Body of pancreas (tissue), 4 donors: ENCODE results near the gene PCBP3. TPM values are rescaled to one million over a fixed set of nuclear protein-coding genes. Genes with fewer than 3 reads are reported as not detected.

Source experiments
- ATAC-seq: fragments of 150-250 bp; one replicate; pipeline ENCODE4 v1.9.1; 2016
- DNase-seq, 4 donors: peaks; one replicate each; pipeline ENCODE4 v3.0.0-alpha.2; 2019
- H3K27ac ChIP-seq, 4 donors: fragments of 200-600 bp; sonication (generic); 1 replicate in 3 of 4; 2 replicates in 1 of 4; pipeline versions ENCODE4 v1.5.1 to v1.6.1; 2016 to 2019; ENCODE audit warnings: mild to moderate bottlenecking in 1 of 4, mixed read lengths in 1 of 4, moderate library complexity in 1 of 4
- H3K27me3 ChIP-seq, 2 donors: fragments of 200-600 bp; sonication (generic); one replicate each; pipeline ENCODE4 v1.6.0; 2016; ENCODE audit warnings: mild to moderate bottlenecking in 1 of 2
- H3K36me3 ChIP-seq, 2 donors: fragments of 200-600 bp; sonication (generic); replicated peaks in 1 of 2; 2 replicates each; pipeline ENCODE4 v1.5.1; 2016; ENCODE audit warnings: low read depth in 2 of 2; ENCODE audit not compliant: insufficient read depth in 1 of 2
- H3K4me1 ChIP-seq: fragments of 200-600 bp; sonication (generic); one replicate; pipeline ENCODE4 v1.6.0; 2016
- H3K4me3 ChIP-seq, 2 donors: fragments of 200-600 bp; sonication (generic); 1 replicate in 1 of 2; 2 replicates in 1 of 2; pipeline ENCODE4 v1.5.1; 2016 to 2019
- H3K9me3 ChIP-seq, 3 donors: fragments of 200-600 bp; sonication (generic); 1 replicate in 2 of 3; 2 replicates in 1 of 3; pipeline ENCODE4 v1.5.1; 2016
- POLR2A ChIP-seq, 3 donors: fragments of 450-650 bp; IDR thresholded peaks; one replicate each; pipeline ENCODE4 v1.6.1; 2016; ENCODE audit warnings: antibody characterized with exemption in 3 of 3, mild to moderate bottlenecking in 2 of 3
- WGBS, 2 donors: methylation state at CpG; one replicate each; pipeline ENCODE4 v1.1.5; 2017; 5-methylcytosine and 5-hydroxymethylcytosine counted together
- intact Hi-C: fragments of 100-400 bp; cut with DNase I; formaldehyde crosslinking; loops from one replicate; pipeline ENCODE4 v1.15.1; 2023
- total RNA-seq, 2 donors: library from RNA; depleted of rRNA; stranded (reverse); fragments of >200 nt; gene quantifications; one replicate each; pipeline ENCODE4 v1.1.0, GENCODE V29; 2016
- TF ChIP-seq, protein P1 (sequence below), 7 experiments: fragments of 450-650 bp in 4 of 7; fragments of 200-600 bp in 3 of 7; sonication (generic) in 3 of 7; IDR thresholded peaks; one replicate each; pipeline ENCODE4 v1.5.1; 2016 to 2019; ENCODE audit warnings: antibody characterized with exemption in 7 of 7

Gene PCBP3
- total RNA-seq, 2 donors from 2014 or later: 1.3 to 4.6 TPM

DNA sequence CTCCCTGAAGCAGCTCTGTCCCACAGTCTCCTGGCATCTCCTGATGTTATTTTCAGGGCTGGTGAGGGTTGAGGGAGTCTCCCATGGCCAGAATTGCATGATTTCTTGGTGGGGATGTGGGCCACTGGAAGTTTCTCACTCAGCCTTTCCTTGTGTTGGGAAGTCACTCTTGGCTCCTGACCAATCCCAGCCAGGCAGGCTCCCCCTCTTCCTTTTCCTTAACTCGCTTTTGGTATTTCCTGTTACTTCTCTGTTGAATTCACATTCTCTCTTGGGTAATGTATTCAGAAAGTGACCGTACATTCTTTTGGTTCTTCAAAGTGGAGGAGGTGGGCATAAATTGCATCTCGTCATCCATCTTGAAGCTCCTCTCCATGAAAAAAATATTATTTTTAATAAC, 135.7 kb downstream of the PCBP3 start:
- no peak for TF ChIP-seq POLR2A (IDR thresholded peaks at IDR 0.05)
- no peaks in the 10 kb centered on the region for H3K36me3 ChIP-seq
- ATAC-seq: no peak
- H3K27me3 ChIP-seq: no peaks in the 10 kb centered on the region
- no peaks in the 10 kb centered on the region for H3K4me1 ChIP-seq
- no peaks in the 10 kb centered on the region for H3K9me3 ChIP-seq
- 67 to 84% methylated on average over 3 of the region's 3 CpGs for whole genome bisulfite sequencing, 2 donors
- no peak overlapping the region for H3K27ac ChIP-seq
- H3K4me3 ChIP-seq: no peak overlapping the region
- DNase-seq: no peak
- intact Hi-C loops: no loop called here

DNA sequence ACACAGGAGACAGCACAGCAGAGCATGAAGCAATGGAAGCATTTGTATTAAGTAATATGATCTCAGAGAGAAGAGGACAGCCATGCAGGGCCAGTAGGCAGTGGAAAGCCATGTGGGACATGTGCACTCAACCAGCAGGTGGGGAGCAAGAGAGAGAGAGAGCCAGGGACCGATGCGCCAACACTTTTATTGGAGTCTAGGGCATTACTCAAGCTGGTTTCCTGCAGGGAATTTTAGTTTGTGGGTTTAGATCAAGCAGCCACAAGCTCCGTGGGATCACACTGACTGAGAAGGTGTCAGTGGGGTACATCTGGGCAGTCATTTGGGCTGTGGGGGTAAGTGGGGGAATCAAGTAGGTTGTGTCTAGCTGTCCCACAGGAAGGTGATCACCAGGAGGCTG, 137.1 kb downstream of the PCBP3 start:
- Histone ChIP-seq H3K27me3 (no peaks in the 10 kb centered on the region), H3K4me1 (no peaks in the 10 kb centered on the region), H3K27ac (no peak overlapping the region), H3K4me3 (no peak overlapping the region), H3K9me3 (no peaks in the 10 kb centered on the region), H3K36me3 (no peaks in the 10 kb centered on the region)
- DNase-seq (no peak), ATAC-seq (no peak)
- WGBS, 2 donors: 79 to 88% methylated on average over 3 of the region's 3 CpGs
- TF ChIP-seq POLR2A (IDR thresholded peaks at IDR 0.05): no peak
- TF ChIP-seq, protein P1, sequence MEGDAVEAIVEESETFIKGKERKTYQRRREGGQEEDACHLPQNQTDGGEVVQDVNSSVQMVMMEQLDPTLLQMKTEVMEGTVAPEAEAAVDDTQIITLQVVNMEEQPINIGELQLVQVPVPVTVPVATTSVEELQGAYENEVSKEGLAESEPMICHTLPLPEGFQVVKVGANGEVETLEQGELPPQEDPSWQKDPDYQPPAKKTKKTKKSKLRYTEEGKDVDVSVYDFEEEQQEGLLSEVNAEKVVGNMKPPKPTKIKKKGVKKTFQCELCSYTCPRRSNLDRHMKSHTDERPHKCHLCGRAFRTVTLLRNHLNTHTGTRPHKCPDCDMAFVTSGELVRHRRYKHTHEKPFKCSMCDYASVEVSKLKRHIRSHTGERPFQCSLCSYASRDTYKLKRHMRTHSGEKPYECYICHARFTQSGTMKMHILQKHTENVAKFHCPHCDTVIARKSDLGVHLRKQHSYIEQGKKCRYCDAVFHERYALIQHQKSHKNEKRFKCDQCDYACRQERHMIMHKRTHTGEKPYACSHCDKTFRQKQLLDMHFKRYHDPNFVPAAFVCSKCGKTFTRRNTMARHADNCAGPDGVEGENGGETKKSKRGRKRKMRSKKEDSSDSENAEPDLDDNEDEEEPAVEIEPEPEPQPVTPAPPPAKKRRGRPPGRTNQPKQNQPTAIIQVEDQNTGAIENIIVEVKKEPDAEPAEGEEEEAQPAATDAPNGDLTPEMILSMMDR (IDR thresholded peaks at IDR 0.05): no peak
- intact Hi-C loops: no loop called here

DNA sequence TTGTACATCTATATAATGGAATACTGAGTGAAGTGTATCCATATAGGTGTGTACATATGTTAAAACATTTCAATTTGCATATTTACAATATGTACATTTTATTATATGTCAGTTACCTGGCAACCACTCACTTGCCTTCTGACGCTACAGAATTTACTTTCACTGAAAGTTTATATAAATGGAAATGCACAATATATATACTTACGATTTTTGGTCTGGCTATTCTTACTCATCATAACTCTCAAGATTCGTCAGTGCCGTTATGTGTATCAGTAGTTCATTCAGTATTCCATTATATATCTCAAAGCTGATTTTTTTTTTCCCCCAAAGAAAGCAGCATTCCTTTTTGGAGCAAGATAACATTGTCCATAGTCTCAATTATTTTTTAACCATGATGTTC, 138.2 kb downstream of the PCBP3 start:
- no peaks in the 10 kb centered on the region for H3K9me3 ChIP-seq
- no peaks in the 10 kb centered on the region for H3K27me3 ChIP-seq
- no peak for ATAC-seq
- H3K36me3 ChIP-seq: no peaks in the 10 kb centered on the region
- WGBS, 2 donors: 75 to 77% methylated on average over 4 of the region's 4 CpGs
- no peak overlapping the region for H3K27ac ChIP-seq
- H3K4me3 ChIP-seq: no peak overlapping the region
- H3K4me1 ChIP-seq: no peaks in the 10 kb centered on the region
- TF ChIP-seq, protein P1 (IDR thresholded peaks at IDR 0.05): no peak
- TF ChIP-seq POLR2A (IDR thresholded peaks at IDR 0.05): no peak
- DNase-seq: no peak
- intact Hi-C loops: no loop called here

DNA sequence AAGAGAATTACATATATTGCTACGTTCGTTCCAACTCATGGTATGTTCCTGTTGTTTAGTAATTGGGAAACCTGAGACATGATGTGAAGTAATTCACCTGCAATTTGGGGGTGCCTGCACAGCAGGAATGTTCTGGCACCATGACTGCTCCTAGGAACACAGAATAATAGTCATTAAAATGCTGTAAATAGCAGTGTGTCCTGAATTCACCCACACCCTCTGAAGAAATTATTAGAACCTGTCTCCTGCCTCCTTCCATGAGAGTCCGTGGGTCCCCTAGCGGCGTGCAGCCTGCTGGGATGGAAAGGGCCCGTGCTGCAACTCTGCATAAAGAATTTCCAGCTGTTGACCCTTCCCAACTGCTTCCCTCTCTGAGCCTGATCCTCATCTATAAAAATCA, 143.1 kb downstream of the PCBP3 start:
- Histone ChIP-seq H3K4me3 (no peak overlapping the region), H3K36me3 (no peaks in the 10 kb centered on the region), H3K27ac (no peak overlapping the region), H3K9me3 (no peaks in the 10 kb centered on the region), H3K27me3 (no peaks in the 10 kb centered on the region), H3K4me1 (no peaks in the 10 kb centered on the region)
- intact Hi-C loops: no loop called here
- ATAC-seq (no peak), DNase-seq (no peak)
- TF ChIP-seq, protein P1 (IDR thresholded peaks at IDR 0.05): no peak
- TF ChIP-seq POLR2A (IDR thresholded peaks at IDR 0.05): no peak
- WGBS, 2 donors: 84 to 86% methylated on average over 6 of the region's 6 CpGs

DNA sequence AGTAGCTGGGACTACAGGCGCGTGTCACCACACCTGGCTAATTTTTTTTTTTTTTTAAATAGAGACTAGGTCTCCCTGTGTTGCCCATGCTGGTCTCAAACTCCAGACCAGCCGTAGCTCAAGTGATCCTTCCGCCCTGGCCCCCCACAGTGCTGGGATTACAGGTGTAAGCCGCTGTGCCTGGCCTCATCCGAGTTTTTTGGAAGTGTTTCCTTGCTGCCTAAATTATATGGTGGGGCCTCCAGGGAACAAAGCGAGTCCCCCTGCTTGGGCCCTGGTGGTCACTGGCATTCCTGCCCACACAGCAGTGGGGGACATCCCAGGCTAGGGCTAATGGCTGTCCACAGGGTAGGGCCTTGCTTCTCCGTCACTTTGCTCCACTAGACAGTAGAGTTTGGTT, 143.8 kb downstream of the PCBP3 start:
- Histone ChIP-seq H3K27me3 (no peaks in the 10 kb centered on the region), H3K9me3 (no peaks in the 10 kb centered on the region), H3K4me1 (no peaks in the 10 kb centered on the region), H3K4me3 (no peak overlapping the region), H3K36me3 (no peaks in the 10 kb centered on the region), H3K27ac (no peak overlapping the region)
- intact Hi-C loops: no loop called here
- 89 to 90% methylated on average over 8 of the region's 8 CpGs for WGBS, 2 donors
- TF ChIP-seq, protein P1 (IDR thresholded peaks at IDR 0.05): no peak
- TF ChIP-seq POLR2A (IDR thresholded peaks at IDR 0.05): no peak
- no peak for DNase-seq
- ATAC-seq: no peak
